Astrocyte of the hippocampus (primary cell): ENCODE data around the gene MSX2.
A peak's percentile ranks its signal among the peaks of the same experiment; 100 is the strongest.
"Not testable (repeated sequence)": the region's sequence is repeated elsewhere in the genome, so short reads cannot be mapped to it uniquely, and the experiment has no call there.

Experiments
- DNase-seq: peaks from one replicate; pipeline ENCODE4 v3.0.0; 2011; ENCODE audit warnings: low read depth, low spot score

MSX2 gene

GRCh38 chr5:174733091-174733690 lies 8.8 kb downstream of the MSX2 start:
- no peak for DNase-seq

- DNase-seq = no peak
Measured at GRCh38 chr5:174733836-174734235, 9.5 kb downstream of the MSX2 start.

- DNase-seq = no peak
Measured at GRCh38 chr5:174734571-174735497, 10.5 kb downstream of the MSX2 start.

- peak; percentile 48 for DNase-seq
Measured at GRCh38 chr5:174735498-174736330, 11.3 kb downstream of the MSX2 start.

GRCh38 chr5:174736331-174736721 lies 11.9 kb downstream of the MSX2 start:
- peak; percentile 75 for DNase-seq

GRCh38 chr5:174736777-174737176 lies 12.4 kb downstream of the MSX2 start:
- no peak for DNase-seq

- no peak for DNase-seq
Measured at GRCh38 chr5:174737330-174737729, 12.9 kb downstream of the MSX2 start.

GRCh38 chr5:174741352-174741751 lies 17.0 kb downstream of the MSX2 start:
- no peak for DNase-seq

- no peak for DNase-seq
Measured at GRCh38 chr5:174744896-174745295, 20.5 kb downstream of the MSX2 start.

GRCh38 chr5:174745590-174746103 lies 21.3 kb downstream of the MSX2 start:
- no peak for DNase-seq

- DNase-seq = peak; percentile 37
Measured at GRCh38 chr5:174750711-174751110, 26.3 kb downstream of the MSX2 start.

GRCh38 chr5:174751154-174752000 lies 27.0 kb downstream of the MSX2 start:
- DNase-seq = peak; percentile 57

GRCh38 chr5:174752121-174752520 lies 27.7 kb downstream of the MSX2 start:
- DNase-seq = no peak

GRCh38 chr5:174755106-174755505 lies 30.7 kb downstream of the MSX2 start:
- DNase-seq = peak; percentile 28

GRCh38 chr5:174759091-174759490 lies 34.7 kb downstream of the MSX2 start:
- no peak for DNase-seq

- no peak for DNase-seq
Measured at GRCh38 chr5:174760721-174761120, 36.3 kb downstream of the MSX2 start.

- not testable (repeated sequence) for DNase-seq
Measured at GRCh38 chr5:174761341-174761740, 37.0 kb downstream of the MSX2 start.

- DNase-seq = no peak
Measured at GRCh38 chr5:174764309-174764708, 39.9 kb downstream of the MSX2 start.

GRCh38 chr5:174765540-174765939 lies 41.2 kb downstream of the MSX2 start:
- no peak for DNase-seq

GRCh38 chr5:174767670-174768069 lies 43.3 kb downstream of the MSX2 start:
- DNase-seq = no peak

GRCh38 chr5:174769005-174769404 lies 44.6 kb downstream of the MSX2 start:
- no peak for DNase-seq
